KMS-11 (cell line): Measurements from ENCODE around the gene NAB1.
"Not testable (repeated sequence)": the region's sequence is repeated elsewhere in the genome, so short reads cannot be mapped to it uniquely, and the experiment has no call there.

Source experiments
- H2AFZ ChIP-seq: fragments of 200-600 bp; sonication (generic); 2 replicates; pipeline ENCODE4 v1.6.1; 2016; ENCODE audit warnings: antibody characterized with exemption, mixed run types, low read depth
- H3K27ac ChIP-seq: fragments of 200-600 bp; sonication (generic); 2 replicates; pipeline ENCODE4 v1.6.1; 2016; ENCODE audit warnings: mild to moderate bottlenecking, mixed run types
- H3K27me3 ChIP-seq: fragments of 200-600 bp; sonication (generic); 2 replicates; pipeline ENCODE4 v1.6.1; 2017; ENCODE audit warnings: mild to moderate bottlenecking, low read depth, mixed run types, moderate library complexity; ENCODE audit not compliant: insufficient read depth
- H3K36me3 ChIP-seq: fragments of 200-600 bp; sonication (generic); 2 replicates; pipeline ENCODE4 v1.6.1; 2017; ENCODE audit warnings: mild to moderate bottlenecking, mixed run types; ENCODE audit not compliant: insufficient read depth
- H3K4me1 ChIP-seq: fragments of 200-600 bp; sonication (generic); 2 replicates; pipeline ENCODE4 v1.6.1; 2016; ENCODE audit warnings: mild to moderate bottlenecking, low read depth, mixed run types; ENCODE audit not compliant: poor library complexity, severe bottlenecking
- H3K4me2 ChIP-seq: fragments of 200-600 bp; sonication (generic); 2 replicates; pipeline ENCODE4 v1.7.0; 2016; ENCODE audit warnings: mild to moderate bottlenecking, mixed run types
- H3K4me3 ChIP-seq: fragments of 200-600 bp; sonication (generic); IDR thresholded peaks from 2 replicates; pipeline ENCODE4 v1.6.1; 2017; ENCODE audit warnings: low read depth, low read length, mixed read lengths; ENCODE audit not compliant: insufficient read depth
- H3K79me2 ChIP-seq: fragments of 200-600 bp; sonication (generic); 2 replicates; pipeline ENCODE4 v1.6.1; 2016; ENCODE audit warnings: low read depth, mixed run types; ENCODE audit not compliant: insufficient read depth
- H3K9ac ChIP-seq: fragments of 200-600 bp; sonication (generic); 2 replicates; pipeline ENCODE4 v1.6.1; 2016; ENCODE audit warnings: mild to moderate bottlenecking, mixed run types
- H4K20me1 ChIP-seq: fragments of 200-600 bp; sonication (generic); 2 replicates; pipeline ENCODE4 v1.6.1; 2016; ENCODE audit warnings: mild to moderate bottlenecking, mixed run types; ENCODE audit not compliant: insufficient read depth
- CTCF ChIP-seq: fragments of 200-600 bp; sonication (generic); conservative IDR thresholded peaks from 2 replicates; pipeline ENCODE4 v1.6.1; 2017; ENCODE audit warnings: low read depth, mild to moderate bottlenecking, antibody characterized with exemption, low read length, moderate library complexity, mixed read lengths

Gene NAB1

DNA sequence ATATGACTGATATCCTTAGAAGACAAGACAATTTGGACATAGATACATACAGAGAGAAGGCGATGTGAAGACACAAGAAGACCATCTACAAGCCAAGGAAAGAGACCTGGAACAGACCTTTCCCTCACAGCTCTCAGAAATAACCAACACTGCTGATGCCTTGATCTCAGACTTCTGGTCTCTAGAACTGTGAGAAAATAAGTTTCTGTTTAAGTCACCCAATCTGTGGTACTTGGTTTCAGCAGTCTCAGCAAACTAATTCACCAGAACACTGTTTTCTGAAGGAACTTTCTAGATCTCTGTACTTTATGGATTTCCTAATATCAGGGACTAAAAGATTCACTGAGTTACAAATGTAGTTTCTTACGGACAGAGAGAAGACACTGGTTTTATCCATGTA, 58.8 kb downstream of the NAB1 start:
- H3K4me2 ChIP-seq, result no peak overlapping the region
- no peaks in the 10 kb centered on the region for H3K36me3 ChIP-seq
- H3K4me3 ChIP-seq, result no peak overlapping the region
- H2AFZ ChIP-seq, result no peak overlapping the region
- no peaks in the 10 kb centered on the region for H3K4me1 ChIP-seq
- no peak overlapping the region for H3K9ac ChIP-seq
- no peaks in the 10 kb centered on the region for H3K79me2 ChIP-seq
- H3K27ac ChIP-seq, result no peak overlapping the region
- H3K27me3 ChIP-seq, result no peaks in the 10 kb centered on the region
- H4K20me1 ChIP-seq, result no peaks in the 10 kb centered on the region
- no peak for TF ChIP-seq CTCF

GRCh38 chr2:190708650-190709049, 59.8 kb downstream of the NAB1 start:
- H3K27me3 ChIP-seq, H3K9ac ChIP-seq, H3K36me3 ChIP-seq, H3K4me3 ChIP-seq, H3K4me2 ChIP-seq, H3K4me1 ChIP-seq, H2AFZ ChIP-seq, H3K79me2 ChIP-seq, H3K27ac ChIP-seq, H4K20me1 ChIP-seq: not testable (repeated sequence)

GRCh38 chr2:190711069-190711468, 62.2 kb downstream of the NAB1 start:
- no peak for TF ChIP-seq CTCF

GRCh38 chr2:190713471-190713870, 64.6 kb downstream of the NAB1 start:
- H3K9ac ChIP-seq, result no peak overlapping the region
- no peak overlapping the region for H2AFZ ChIP-seq
- H3K36me3 ChIP-seq, result no peaks in the 10 kb centered on the region
- no peak overlapping the region for H3K4me3 ChIP-seq
- H3K27me3 ChIP-seq, result no peaks in the 10 kb centered on the region
- TF ChIP-seq CTCF, result no peak
- H3K27ac ChIP-seq, result no peak overlapping the region
- H4K20me1 ChIP-seq, result no peaks in the 10 kb centered on the region
- no peaks in the 10 kb centered on the region for H3K79me2 ChIP-seq
- H3K4me2 ChIP-seq, result no peak overlapping the region
- H3K4me1 ChIP-seq, result no peaks in the 10 kb centered on the region

More at GRCh38 chr2:190711069-190711468, 62.2 kb downstream of the NAB1 start:
- no peak overlapping the region for H2AFZ ChIP-seq
- no peak overlapping the region for H3K27ac ChIP-seq
- H4K20me1 ChIP-seq, result no peaks in the 10 kb centered on the region
- no peak overlapping the region for H3K4me3 ChIP-seq
- H3K4me1 ChIP-seq, result no peaks in the 10 kb centered on the region
- H3K79me2 ChIP-seq, result no peaks in the 10 kb centered on the region
- no peaks in the 10 kb centered on the region for H3K36me3 ChIP-seq
- H3K9ac ChIP-seq, result no peak overlapping the region
- no peaks in the 10 kb centered on the region for H3K27me3 ChIP-seq
- H3K4me2 ChIP-seq, result no peak overlapping the region

GRCh38 chr2:190714958-190715357, 66.1 kb downstream of the NAB1 start:
- Histone ChIP-seq H4K20me1 (no peaks in the 10 kb centered on the region), H3K4me3 (no peak overlapping the region), H2AFZ (no peak overlapping the region), H3K79me2 (no peaks in the 10 kb centered on the region), H3K4me1 (no peaks in the 10 kb centered on the region), H3K27ac (no peak overlapping the region), H3K36me3 (no peaks in the 10 kb centered on the region), H3K27me3 (no peaks in the 10 kb centered on the region), H3K4me2 (no peak overlapping the region), H3K9ac (no peak overlapping the region)
- TF ChIP-seq CTCF, result no peak
